GM18498 (cell line): ENCODE measurements around the gene WWP2.

ENCODE experiments used
- ATAC-seq: cut with Tn5 transposase; IDR thresholded peaks from one replicate; pipeline ENCODE4 v1.9.1; 2021; ENCODE audit warnings: mild to moderate bottlenecking, moderate library complexity; ENCODE audit not compliant: unreplicated experiment

Gene WWP2

GRCh38 chr16:69924041-69924775 is 162.1 kb downstream of the WWP2 start:
- no peak for ATAC-seq

- no peak for ATAC-seq
Measured at GRCh38 chr16:69924777-69925191, 162.7 kb downstream of the WWP2 start.

- ATAC-seq = no peak
Measured at GRCh38 chr16:69925311-69925710, 163.2 kb downstream of the WWP2 start.

- ATAC-seq = no peak
Measured at GRCh38 chr16:69926241-69926640, 164.1 kb downstream of the WWP2 start.

- ATAC-seq = no peak
Measured at GRCh38 chr16:69927056-69927757, 165.1 kb downstream of the WWP2 start.

GRCh38 chr16:69928856-69929400 is 166.8 kb downstream of the WWP2 start:
- no peak for ATAC-seq

GRCh38 chr16:69929480-69929879 is 167.3 kb downstream of the WWP2 start:
- no peak for ATAC-seq

- no peak for ATAC-seq
Measured at GRCh38 chr16:69930117-69930776, 168.1 kb downstream of the WWP2 start.

GRCh38 chr16:69931631-69932030 is 169.5 kb downstream of the WWP2 start:
- ATAC-seq = no peak

- ATAC-seq = no peak
Measured at GRCh38 chr16:69932228-69932627, 170.1 kb downstream of the WWP2 start.

- ATAC-seq = no peak
Measured at GRCh38 chr16:69932691-69933392, 170.7 kb downstream of the WWP2 start.

GRCh38 chr16:69934044-69934443 is 171.9 kb downstream of the WWP2 start:
- no peak for ATAC-seq

- no peak for ATAC-seq
Measured at GRCh38 chr16:69934751-69935150, 172.6 kb downstream of the WWP2 start.

- ATAC-seq = no peak
Measured at GRCh38 chr16:69935278-69935711, 173.2 kb downstream of the WWP2 start.

- ATAC-seq = no peak
Measured at GRCh38 chr16:69935740-69936139, 173.6 kb downstream of the WWP2 start.

GRCh38 chr16:69936252-69936651 is 174.1 kb downstream of the WWP2 start:
- no peak for ATAC-seq

- no peak for ATAC-seq
Measured at GRCh38 chr16:69936751-69937211, 174.6 kb downstream of the WWP2 start.

GRCh38 chr16:69937465-69937951 is 175.4 kb downstream of the WWP2 start:
- ATAC-seq = no peak

- ATAC-seq = no peak
Measured at GRCh38 chr16:69938981-69939820, 177.1 kb downstream of the WWP2 start.
